ENCODE results near the gene HEATR1.
"Not testable (repeated sequence)": the region's sequence is repeated elsewhere in the genome, so short reads cannot be mapped to it uniquely, and the experiment has no call there.

HEATR1 gene

GRCh38 chr1:236590553-236591150 is 13.7 kb downstream of the HEATR1 start:
- DNase-seq = no peak

GRCh38 chr1:236589531-236589930 is 14.8 kb downstream of the HEATR1 start:
- DNase-seq = no peak

GRCh38 chr1:236581528-236581927 is 22.8 kb downstream of the HEATR1 start:
- DNase-seq = no peak

- not testable (repeated sequence) for DNase-seq
Observed at GRCh38 chr1:236580404-236580803, 23.9 kb downstream of the HEATR1 start.

- no peak for DNase-seq
Observed at GRCh38 chr1:236578661-236579060, 25.7 kb downstream of the HEATR1 start.

- DNase-seq = not testable (repeated sequence)
Observed at GRCh38 chr1:236577041-236577440, 27.3 kb downstream of the HEATR1 start.

GRCh38 chr1:236576004-236576403 is 28.3 kb downstream of the HEATR1 start:
- no peak for DNase-seq

- no peak for DNase-seq
Observed at GRCh38 chr1:236575523-236575922, 28.8 kb downstream of the HEATR1 start.

GRCh38 chr1:236568285-236568894 is 35.9 kb downstream of the HEATR1 start:
- DNase-seq = no peak

GRCh38 chr1:236565530-236565929 is 38.8 kb downstream of the HEATR1 start:
- DNase-seq = no peak

GRCh38 chr1:236561976-236562375 is 42.3 kb downstream of the HEATR1 start:
- DNase-seq = no peak

- no peak for DNase-seq
Observed at GRCh38 chr1:236560213-236560771, 44.0 kb downstream of the HEATR1 start.

GRCh38 chr1:236558846-236559245 is 45.5 kb downstream of the HEATR1 start:
- no peak for DNase-seq

- DNase-seq = no peak
Observed at GRCh38 chr1:236558081-236558480, 46.2 kb downstream of the HEATR1 start.

GRCh38 chr1:236556606-236557005 is 47.7 kb downstream of the HEATR1 start:
- DNase-seq = no peak

- no peak for DNase-seq
Observed at GRCh38 chr1:236553370-236553769, 50.9 kb downstream of the HEATR1 start.

GRCh38 chr1:236552901-236553300 is 51.4 kb downstream of the HEATR1 start:
- no peak for DNase-seq

GRCh38 chr1:236552096-236552495 is 52.2 kb downstream of the HEATR1 start:
- no peak for DNase-seq

- no peak for DNase-seq
Observed at GRCh38 chr1:236550961-236551851, 53.1 kb downstream of the HEATR1 start.

- DNase-seq = no peak
Observed at GRCh38 chr1:236548452-236548851, 55.9 kb downstream of the HEATR1 start.

- no peak for DNase-seq
Observed at GRCh38 chr1:236545621-236546169, 58.6 kb downstream of the HEATR1 start.

- DNase-seq = no peak
Observed at GRCh38 chr1:236543065-236543669, 61.1 kb downstream of the HEATR1 start.

- DNase-seq = no peak
Observed at GRCh38 chr1:236541710-236542109, 62.6 kb downstream of the HEATR1 start.

Measured in NCI-H2081 treated with DMSO at 0.1 percent for 48 hours (cell line).